ENCODE data around the gene ADSS2.

Gene ADSS2

DNA sequence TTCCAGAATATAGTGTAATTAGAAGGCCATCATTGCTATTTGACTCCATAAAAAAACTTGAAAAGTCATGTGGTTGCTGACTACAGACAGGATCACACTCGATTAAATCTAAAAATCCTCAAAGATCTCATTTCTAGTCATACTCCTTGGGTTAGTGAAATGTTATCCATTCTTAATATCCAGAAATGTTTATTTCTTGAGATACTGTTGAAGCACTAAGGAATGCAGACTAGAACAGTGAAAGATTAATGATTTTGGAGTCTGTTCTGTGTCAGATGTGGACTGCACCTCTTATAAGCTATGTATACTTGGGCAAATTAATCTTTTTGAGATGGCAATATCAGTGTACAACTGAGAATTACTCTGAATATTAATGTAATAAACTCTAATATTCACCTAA is 65.1 kb downstream of the ADSS2 start:
- H3K4me3 ChIP-seq (IDR thresholded peaks at IDR 0.05; ENCODE audit: insufficient read depth, low read depth, low read length): no peak overlapping the region
- H3K36me3 ChIP-seq (ENCODE audit: insufficient read depth): no peaks in the 10 kb centered on the region
- H3K79me2 ChIP-seq (ENCODE audit: insufficient read depth, low read depth): no peaks in the 10 kb centered on the region
- H3K9ac ChIP-seq: no peak overlapping the region
- no peaks in the 10 kb centered on the region for H3K27me3 ChIP-seq (ENCODE audit: insufficient read depth, low read depth)
- peaks cover 12% of the 10 kb centered on the region for H3K4me1 ChIP-seq (ENCODE audit: low read depth, poor library complexity, severe bottlenecking)
- TF ChIP-seq, protein P1, sequence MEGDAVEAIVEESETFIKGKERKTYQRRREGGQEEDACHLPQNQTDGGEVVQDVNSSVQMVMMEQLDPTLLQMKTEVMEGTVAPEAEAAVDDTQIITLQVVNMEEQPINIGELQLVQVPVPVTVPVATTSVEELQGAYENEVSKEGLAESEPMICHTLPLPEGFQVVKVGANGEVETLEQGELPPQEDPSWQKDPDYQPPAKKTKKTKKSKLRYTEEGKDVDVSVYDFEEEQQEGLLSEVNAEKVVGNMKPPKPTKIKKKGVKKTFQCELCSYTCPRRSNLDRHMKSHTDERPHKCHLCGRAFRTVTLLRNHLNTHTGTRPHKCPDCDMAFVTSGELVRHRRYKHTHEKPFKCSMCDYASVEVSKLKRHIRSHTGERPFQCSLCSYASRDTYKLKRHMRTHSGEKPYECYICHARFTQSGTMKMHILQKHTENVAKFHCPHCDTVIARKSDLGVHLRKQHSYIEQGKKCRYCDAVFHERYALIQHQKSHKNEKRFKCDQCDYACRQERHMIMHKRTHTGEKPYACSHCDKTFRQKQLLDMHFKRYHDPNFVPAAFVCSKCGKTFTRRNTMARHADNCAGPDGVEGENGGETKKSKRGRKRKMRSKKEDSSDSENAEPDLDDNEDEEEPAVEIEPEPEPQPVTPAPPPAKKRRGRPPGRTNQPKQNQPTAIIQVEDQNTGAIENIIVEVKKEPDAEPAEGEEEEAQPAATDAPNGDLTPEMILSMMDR (conservative IDR thresholded peaks at IDR 0.05; ENCODE audit: low read depth, low read length): no peak
- no peak overlapping the region for H2AFZ ChIP-seq (ENCODE audit: low read depth)
- H4K20me1 ChIP-seq (ENCODE audit: insufficient read depth): no peaks in the 10 kb centered on the region
- H3K27ac ChIP-seq: no peak overlapping the region
- no peak overlapping the region for H3K4me2 ChIP-seq

DNA sequence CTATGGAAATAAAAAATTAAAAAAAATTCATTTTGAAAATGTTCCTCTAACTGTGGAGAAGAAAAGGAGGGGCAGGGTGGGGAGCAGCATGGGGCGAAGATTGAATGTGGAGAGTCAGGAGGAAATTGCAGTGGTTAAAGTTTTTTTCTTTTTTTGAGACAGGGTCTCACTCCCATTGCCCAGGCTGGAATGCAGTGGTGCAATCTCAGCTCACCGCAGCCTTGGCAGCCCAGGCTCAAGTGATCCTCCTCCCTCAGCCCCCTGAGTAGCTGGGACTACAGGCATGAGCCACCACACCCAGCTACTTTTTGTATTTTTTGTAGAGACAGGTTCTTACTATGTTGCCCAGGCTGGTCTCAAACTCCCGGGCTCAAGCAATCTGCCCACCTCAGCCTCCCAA is 67.6 kb downstream of the ADSS2 start:
- no peaks in the 10 kb centered on the region for H4K20me1 ChIP-seq (ENCODE audit: insufficient read depth)
- H3K9ac ChIP-seq: no peak overlapping the region
- no peaks in the 10 kb centered on the region for H3K79me2 ChIP-seq (ENCODE audit: insufficient read depth, low read depth)
- peaks cover 9% of the 10 kb centered on the region for H3K4me1 ChIP-seq (ENCODE audit: low read depth, poor library complexity, severe bottlenecking)
- H3K4me2 ChIP-seq: no peak overlapping the region
- TF ChIP-seq, protein P1 (conservative IDR thresholded peaks at IDR 0.05; ENCODE audit: low read depth, low read length): no peak
- H3K36me3 ChIP-seq (ENCODE audit: insufficient read depth): no peaks in the 10 kb centered on the region
- no peak overlapping the region for H3K27ac ChIP-seq
- H2AFZ ChIP-seq (ENCODE audit: low read depth): no peak overlapping the region
- no peak overlapping the region for H3K4me3 ChIP-seq (IDR thresholded peaks at IDR 0.05; ENCODE audit: insufficient read depth, low read depth, low read length)
- no peaks in the 10 kb centered on the region for H3K27me3 ChIP-seq (ENCODE audit: insufficient read depth, low read depth)

DNA sequence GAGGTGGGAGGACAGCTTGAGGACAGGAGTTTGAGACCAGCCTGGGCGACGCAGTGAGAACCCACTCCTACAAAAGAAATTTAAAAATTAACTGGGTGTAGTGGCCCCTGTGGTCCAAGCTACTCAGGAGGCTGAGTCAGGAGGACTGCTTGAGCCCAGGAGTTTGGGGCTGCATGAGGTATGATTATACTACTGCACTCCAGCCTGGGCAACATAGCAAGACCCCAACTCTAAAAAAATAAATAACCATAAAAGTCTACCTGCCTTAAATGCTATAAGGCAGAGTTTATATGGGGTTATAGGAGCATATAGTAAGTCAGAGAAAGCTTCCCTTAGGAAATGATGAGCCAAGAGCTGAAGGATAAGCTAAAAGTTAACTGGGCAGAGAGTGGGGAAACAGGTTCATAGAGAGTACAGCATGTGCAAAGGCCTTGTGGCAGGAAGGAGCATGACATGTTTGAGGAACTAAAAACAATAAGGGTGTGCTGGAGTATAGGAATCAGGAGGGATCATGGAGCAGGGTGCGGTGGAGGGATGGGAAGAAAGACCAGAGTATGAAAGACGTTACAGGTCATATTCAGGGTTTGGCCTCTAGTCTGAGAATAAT is 68.3 kb downstream of the ADSS2 start:
- H3K27ac ChIP-seq: no peak overlapping the region
- H2AFZ ChIP-seq (ENCODE audit: low read depth): no peak overlapping the region
- no peaks in the 10 kb centered on the region for H4K20me1 ChIP-seq (ENCODE audit: insufficient read depth)
- no peaks in the 10 kb centered on the region for H3K27me3 ChIP-seq (ENCODE audit: insufficient read depth, low read depth)
- H3K36me3 ChIP-seq (ENCODE audit: insufficient read depth): no peaks in the 10 kb centered on the region
- H3K9ac ChIP-seq: no peak overlapping the region
- no peaks in the 10 kb centered on the region for H3K79me2 ChIP-seq (ENCODE audit: insufficient read depth, low read depth)
- H3K4me3 ChIP-seq (IDR thresholded peaks at IDR 0.05; ENCODE audit: insufficient read depth, low read depth, low read length): no peak overlapping the region
- H3K4me1 ChIP-seq (ENCODE audit: low read depth, poor library complexity, severe bottlenecking): peaks cover 2% of the 10 kb centered on the region
- TF ChIP-seq, protein P1 (conservative IDR thresholded peaks at IDR 0.05; ENCODE audit: low read depth, low read length): no peak
- H3K4me2 ChIP-seq: no peak overlapping the region

DNA sequence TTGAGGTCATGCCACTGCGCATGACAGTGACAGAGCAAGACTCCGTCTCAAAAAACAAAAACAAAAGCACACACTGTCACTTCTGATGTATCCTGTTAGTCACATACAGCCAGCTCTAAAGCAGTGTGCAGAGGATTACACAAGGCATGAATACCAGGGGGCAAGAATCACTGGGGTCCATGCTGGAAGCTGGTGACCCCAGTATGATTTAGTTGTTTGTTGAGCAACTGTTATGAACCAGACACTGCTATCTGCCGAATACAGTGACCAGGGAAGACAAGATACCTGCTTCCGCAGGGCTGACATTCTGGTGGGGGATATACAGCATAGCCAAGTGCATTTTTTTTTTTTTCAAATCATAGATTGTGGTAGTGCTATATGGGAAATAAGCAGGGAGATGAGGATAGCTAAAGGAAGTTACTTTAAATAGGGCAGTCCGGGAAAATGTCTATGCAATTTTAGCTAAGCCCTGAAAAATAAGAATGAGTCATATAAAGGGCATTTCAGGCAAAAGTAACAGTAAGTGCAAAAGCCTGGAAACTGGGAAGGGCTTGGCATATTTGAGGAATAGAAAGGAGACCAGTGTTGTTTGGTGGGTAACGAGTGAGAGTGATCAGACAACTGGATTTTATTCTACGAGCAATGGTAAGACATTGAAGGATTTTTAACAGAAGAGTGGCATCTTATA is 69.7 kb downstream of the ADSS2 start:
- no peak overlapping the region for H3K4me2 ChIP-seq
- H3K27ac ChIP-seq: no peak overlapping the region

More for the DNA sequence above, 69.7 kb downstream of the ADSS2 start:
- Histone ChIP-seq H3K4me3 (IDR thresholded peaks at IDR 0.05; ENCODE audit: insufficient read depth, low read depth, low read length) (no peak overlapping the region), H3K9ac (no peak overlapping the region), H2AFZ (ENCODE audit: low read depth) (no peak overlapping the region), H3K27me3 (ENCODE audit: insufficient read depth, low read depth) (no peaks in the 10 kb centered on the region), H3K4me1 (ENCODE audit: low read depth, poor library complexity, severe bottlenecking) (no peaks in the 10 kb centered on the region), H3K36me3 (ENCODE audit: insufficient read depth) (no peaks in the 10 kb centered on the region), H3K79me2 (ENCODE audit: insufficient read depth, low read depth) (no peaks in the 10 kb centered on the region), H4K20me1 (ENCODE audit: insufficient read depth) (no peaks in the 10 kb centered on the region)
- TF ChIP-seq, protein P1 (conservative IDR thresholded peaks at IDR 0.05; ENCODE audit: low read depth, low read length): no peak

Data from KMS-11 (cell line).